ENCODE results near the gene SLIT3.

DNA sequence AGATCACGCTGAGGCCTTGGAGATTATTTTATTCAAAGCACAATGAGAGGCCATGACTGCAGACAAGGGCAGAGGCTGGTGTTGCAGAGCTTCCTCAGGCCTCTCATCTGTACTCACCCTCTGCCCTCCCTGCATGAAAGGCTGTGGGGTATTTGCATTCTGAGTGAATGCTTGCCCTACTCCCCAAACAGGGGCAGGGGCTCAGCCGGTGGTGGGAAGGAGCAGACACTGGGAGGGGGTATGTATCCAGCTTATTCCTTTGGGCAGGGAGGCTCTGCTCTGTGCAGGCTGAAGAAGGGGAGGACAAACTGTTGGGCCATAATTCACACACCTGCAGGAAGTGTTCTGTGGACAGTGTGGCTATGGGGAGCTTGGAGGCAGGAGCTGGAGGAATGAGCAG is 573.4 kb downstream of the SLIT3 start:
- TF ChIP-seq POLR2A (IDR thresholded peaks at IDR 0.05; ENCODE audit: low read length) (no peak), GATA1 (IDR thresholded peaks at IDR 0.05; ENCODE audit: low read depth, low read length) (no peak)

All from erythroblast (primary cell).